ENCODE data around the gene PLA2G2C.

GRCh38 chr1:20192364-20192763 lies 6.0 kb upstream of the PLA2G2C start:
- no peak for TF ChIP-seq CTCF (IDR thresholded peaks at IDR 0.05; ENCODE audit: insufficient read depth, low read length)
- TF ChIP-seq REST (IDR thresholded peaks at IDR 0.05; ENCODE audit: insufficient replicate concordance, low read depth), result no peak
